Ovary (tissue), 3 donors: ENCODE results near the gene FLYWCH1.

Source experiments
- CTCF ChIP-seq, 3 donors: fragments of 450-650 bp in 2 of 3; fragments of 200-600 bp in 1 of 3; IDR thresholded peaks; one replicate each; pipeline versions ENCODE4 v1.5.1 to v1.8.0; 2016 to 2022; ENCODE audit warnings: antibody characterized with exemption in 3 of 3, mild to moderate bottlenecking in 1 of 3
- POLR2A ChIP-seq: fragments of 450-650 bp; IDR thresholded peaks from one replicate; pipeline ENCODE4 v1.6.1; 2017; ENCODE audit warnings: antibody characterized with exemption, mild to moderate bottlenecking, moderate library complexity
- donor health status: DM: no; HTN: no; CAD: no.

- TF ChIP-seq POLR2A, result no peak
- no peak for TF ChIP-seq CTCF (IDR thresholded peaks at IDR 0.05)
Observed at GRCh38 chr16:2964475-2965336, 53.0 kb downstream of the FLYWCH1 start.
